Caki2 (cell line): ENCODE data around the gene RTN4RL2. TPM values are rescaled to one million over a fixed set of nuclear protein-coding genes. Genes with fewer than 3 reads are reported as not detected.
A peak's percentile ranks its signal among the peaks of the same experiment; 100 is the strongest.

ENCODE experiments used
- DNase-seq: peaks from one replicate; pipeline ENCODE4 v3.0.0-alpha.2; 2015; ENCODE audit warnings: low read depth
- in situ Hi-C: cut with HindIII; loops from 2 replicates; pipeline ENCODE4 v1.10.0; 2016; ENCODE audit warnings: low sequenced_read_pairs, low pct_unique_long_range_greater_than_20kb, mixed read lengths
- total RNA-seq: library from RNA; depleted of rRNA; stranded (reverse); fragments of >200 nt; shearing (Covaris generic); gene quantifications from 2 replicates; pipeline ENCODE4 v1.2.3, GENCODE V29; 2014; ENCODE audit warnings: low replicate concordance

The RTN4RL2 gene
- total RNA-seq, 1 experiment from 2014 or later = not detected

- no peak for DNase-seq
- in situ Hi-C loops = no loop called here
Measured at GRCh38 chr11:57458410-57459163, 1.7 kb upstream of the RTN4RL2 start.

- in situ Hi-C loops = no loop called here
- DNase-seq = peak; percentile 16
Measured at GRCh38 chr11:57459164-57460021, 935 bp upstream of the RTN4RL2 start.

GRCh38 chr11:57460758-57461749, 726 bp downstream of the RTN4RL2 start:
- no peak for DNase-seq
- in situ Hi-C loops = no loop called here

- no peak for DNase-seq
- in situ Hi-C loops = no loop called here
Measured at GRCh38 chr11:57461841-57462489, 1.6 kb downstream of the RTN4RL2 start.

- in situ Hi-C loops = no loop called here
Measured at GRCh38 chr11:57462597-57462996, 2.3 kb downstream of the RTN4RL2 start.

GRCh38 chr11:57463671-57464538, 3.6 kb downstream of the RTN4RL2 start:
- DNase-seq = no peak
- in situ Hi-C loops = no loop called here

More at GRCh38 chr11:57462597-57462996, 2.3 kb downstream of the RTN4RL2 start:
- DNase-seq = no peak

GRCh38 chr11:57464539-57465181, 4.3 kb downstream of the RTN4RL2 start:
- DNase-seq = no peak
- in situ Hi-C loops = no loop called here

- DNase-seq = no peak
- in situ Hi-C loops = no loop called here
Measured at GRCh38 chr11:57466680-57467079, 6.4 kb downstream of the RTN4RL2 start.

GRCh38 chr11:57467508-57468157, 7.3 kb downstream of the RTN4RL2 start:
- in situ Hi-C loops = no loop called here
- DNase-seq = no peak

GRCh38 chr11:57468276-57468675, 7.9 kb downstream of the RTN4RL2 start:
- in situ Hi-C loops = no loop called here
- no peak for DNase-seq

GRCh38 chr11:57469268-57469667, 8.9 kb downstream of the RTN4RL2 start:
- DNase-seq = no peak
- in situ Hi-C loops = no loop called here

GRCh38 chr11:57471496-57471895, 11.2 kb downstream of the RTN4RL2 start:
- in situ Hi-C loops = no loop called here

GRCh38 chr11:57473285-57473841, 13.0 kb downstream of the RTN4RL2 start:
- no peak for DNase-seq
- in situ Hi-C loops = no loop called here

More at GRCh38 chr11:57471496-57471895, 11.2 kb downstream of the RTN4RL2 start:
- no peak for DNase-seq

GRCh38 chr11:57474017-57474802, 13.9 kb downstream of the RTN4RL2 start:
- DNase-seq = no peak
- in situ Hi-C loops = no loop called here

GRCh38 chr11:57474803-57475115, 14.4 kb downstream of the RTN4RL2 start:
- DNase-seq = no peak
- in situ Hi-C loops = no loop called here
